Measurements from ENCODE around the gene CXCL6.

Gene CXCL6

DNA sequence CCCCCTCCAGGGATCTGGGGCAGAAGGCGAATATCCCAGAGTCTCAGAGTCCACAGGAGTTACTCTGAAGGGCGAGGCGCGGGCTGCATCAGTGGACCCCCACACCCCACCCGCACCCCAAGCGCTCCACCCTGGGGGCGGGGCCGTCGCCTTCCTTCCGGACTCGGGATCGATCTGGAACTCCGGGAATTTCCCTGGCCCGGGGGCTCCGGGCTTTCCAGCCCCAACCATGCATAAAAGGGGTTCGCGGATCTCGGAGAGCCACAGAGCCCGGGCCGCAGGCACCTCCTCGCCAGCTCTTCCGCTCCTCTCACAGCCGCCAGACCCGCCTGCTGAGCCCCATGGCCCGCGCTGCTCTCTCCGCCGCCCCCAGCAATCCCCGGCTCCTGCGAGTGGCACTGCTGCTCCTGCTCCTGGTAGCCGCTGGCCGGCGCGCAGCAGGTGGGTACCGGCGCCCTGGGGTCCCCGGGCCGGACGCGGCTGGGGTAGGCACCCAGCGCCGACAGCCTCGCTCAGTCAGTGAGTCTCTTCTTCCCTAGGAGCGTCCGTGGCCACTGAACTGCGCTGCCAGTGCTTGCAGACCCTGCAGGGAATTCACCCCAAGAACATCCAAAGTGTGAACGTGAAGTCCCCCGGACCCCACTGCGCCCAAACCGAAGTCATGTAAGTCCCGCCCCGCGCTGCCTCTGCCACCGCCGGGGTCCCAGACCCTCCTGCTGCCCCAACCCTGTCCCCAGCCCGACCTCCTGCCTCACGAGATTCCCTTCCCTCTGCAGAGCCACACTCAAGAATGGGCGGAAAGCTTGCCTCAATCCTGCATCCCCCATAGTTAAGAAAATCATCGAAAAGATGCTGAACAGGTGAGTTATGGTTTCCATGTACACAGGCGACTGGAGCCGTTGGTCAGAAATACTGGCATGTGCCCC, 32.9 kb downstream of the CXCL6 start, which contains the start of gene CXCL1:
CXCL1 (plus strand) TSS at position 264 of the 926 bp plus-strand sequence; CDS start at position 342, 78 bp downstream.
- no peak for DNase-seq

DNA sequence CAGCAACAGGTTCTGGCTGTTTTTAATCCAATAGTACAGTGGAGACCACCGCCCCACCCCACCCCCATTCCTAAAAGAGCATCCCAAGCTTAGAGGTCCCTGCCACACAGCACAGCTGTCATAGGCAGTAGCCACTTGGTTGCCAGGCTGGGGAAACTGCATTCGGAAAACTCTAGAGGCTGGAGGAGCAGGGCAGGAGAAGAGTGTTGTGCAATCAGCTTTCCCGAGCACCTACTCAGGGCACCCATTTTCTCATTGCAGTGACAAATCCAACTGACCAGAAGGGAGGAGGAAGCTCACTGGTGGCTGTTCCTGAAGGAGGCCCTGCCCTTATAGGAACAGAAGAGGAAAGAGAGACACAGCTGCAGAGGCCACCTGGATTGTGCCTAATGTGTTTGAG, 33.8 kb downstream of the CXCL6 start:
- no peak for DNase-seq

DNA sequence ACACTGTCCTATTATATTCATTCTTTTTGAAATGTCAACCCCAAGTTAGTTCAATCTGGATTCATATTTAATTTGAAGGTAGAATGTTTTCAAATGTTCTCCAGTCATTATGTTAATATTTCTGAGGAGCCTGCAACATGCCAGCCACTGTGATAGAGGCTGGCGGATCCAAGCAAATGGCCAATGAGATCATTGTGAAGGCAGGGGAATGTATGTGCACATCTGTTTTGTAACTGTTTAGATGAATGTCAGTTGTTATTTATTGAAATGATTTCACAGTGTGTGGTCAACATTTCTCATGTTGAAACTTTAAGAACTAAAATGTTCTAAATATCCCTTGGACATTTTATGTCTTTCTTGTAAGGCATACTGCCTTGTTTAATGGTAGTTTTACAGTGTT, 34.3 kb downstream of the CXCL6 start:
- DNase-seq: no peak

- no peak for DNase-seq
These were observed 35.2 kb downstream of the CXCL6 start for GRCh38 chr4:73871511-73872310.

DNA sequence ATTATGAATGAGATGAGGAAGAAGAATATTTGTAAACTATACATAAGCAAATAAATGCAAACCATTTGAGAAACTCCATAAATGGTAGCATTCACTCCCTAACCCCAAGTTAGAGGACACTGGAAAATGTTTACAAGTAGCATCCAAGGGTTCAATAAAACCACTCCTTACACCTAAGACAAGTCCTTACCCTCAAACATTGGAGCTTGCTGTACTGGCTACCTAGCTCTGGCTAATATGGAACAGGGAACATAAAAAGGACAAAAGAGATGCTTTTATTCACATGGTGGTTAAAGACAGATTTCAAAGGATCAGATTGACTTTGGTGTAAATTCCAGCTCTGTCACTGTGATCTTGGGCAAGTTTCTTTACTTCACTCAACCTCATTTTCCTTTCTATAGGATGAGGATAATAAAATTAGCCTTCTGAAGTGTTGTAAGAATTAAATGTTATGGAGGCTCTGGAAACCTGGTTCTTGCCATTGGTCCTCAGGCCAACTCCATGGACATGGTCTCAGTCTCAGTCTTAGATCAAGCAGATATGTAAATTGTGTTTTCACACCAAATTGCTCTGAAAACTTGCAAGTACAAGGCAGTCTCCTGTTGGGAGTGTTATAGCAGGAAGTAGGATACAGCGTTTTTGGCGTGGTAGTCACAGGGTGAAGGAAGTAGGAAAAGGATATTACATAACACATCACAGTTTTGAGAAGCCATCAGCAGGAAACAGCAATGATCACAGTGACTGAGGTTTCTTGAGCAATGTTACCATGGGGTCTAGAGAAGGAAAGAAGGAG, 36.0 kb downstream of the CXCL6 start:
- DNase-seq: no peak

GRCh38 chr4:73874386-73874785, 37.9 kb downstream of the CXCL6 start:
- DNase-seq: no peak

DNA sequence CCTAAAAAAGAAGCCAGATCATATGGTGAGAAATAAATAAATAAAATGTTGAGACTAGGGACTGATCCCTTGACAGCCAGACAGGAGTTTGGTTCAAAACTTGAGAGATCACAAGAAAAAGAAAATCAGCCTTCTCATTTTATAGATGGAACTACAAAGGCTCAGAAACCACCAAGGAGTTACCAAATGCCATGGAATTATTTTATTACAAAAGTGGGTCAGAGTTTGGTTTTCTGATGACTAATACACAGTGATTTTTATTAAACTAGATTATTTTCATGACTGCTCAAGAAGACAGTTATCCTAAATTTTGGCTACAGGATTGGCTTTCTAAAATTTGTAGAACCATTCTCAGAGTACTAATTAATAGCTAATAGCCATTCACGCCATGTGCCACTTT, 38.9 kb downstream of the CXCL6 start:
- no peak for DNase-seq

- no peak for DNase-seq
These were observed 46.8 kb downstream of the CXCL6 start for GRCh38 chr4:73883306-73883705.

DNA sequence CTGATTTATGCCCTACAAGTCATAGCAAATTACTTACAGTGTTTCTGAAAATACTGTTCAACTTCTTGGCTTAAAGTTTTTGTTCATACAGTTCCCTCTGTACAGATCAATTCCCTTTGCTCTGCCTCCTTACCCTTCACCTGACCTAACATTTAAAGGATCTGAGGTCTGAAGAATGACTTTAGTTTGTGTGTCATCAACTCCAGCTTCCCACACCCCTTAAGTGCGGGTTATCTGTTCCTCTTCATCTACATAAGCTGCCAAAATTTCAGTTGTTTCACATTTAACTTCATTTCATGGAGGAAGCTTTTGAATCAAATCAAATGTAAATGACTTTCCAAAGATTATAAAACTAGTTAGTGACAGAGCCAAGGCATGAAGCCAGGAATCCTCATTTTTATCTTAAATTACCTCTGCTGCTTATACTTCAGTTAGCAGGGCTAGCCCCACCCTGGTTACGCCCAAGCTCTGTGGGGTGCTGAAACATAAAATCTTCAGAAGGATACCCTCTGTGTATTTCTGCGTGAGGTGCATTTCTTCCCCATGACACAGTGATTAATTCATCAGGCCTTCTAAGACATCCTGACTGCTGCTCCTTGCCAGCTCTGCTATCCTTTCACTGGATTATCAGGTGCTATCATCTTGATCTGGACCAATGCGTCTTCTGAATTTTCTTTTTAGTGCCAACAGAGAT, 49.2 kb downstream of the CXCL6 start:
- no peak for DNase-seq

Measured in activated naive CD4-positive, alpha-beta T cell treated with anti-CD3 and anti-CD28 coated beads, Interleukin-2, amount 50 U/mL, for 16 hours (primary cell).